ENCODE measurements around the gene SECISBP2. TPM values are rescaled to one million over a fixed set of nuclear protein-coding genes. Genes with fewer than 3 reads are reported as not detected.

Gene SECISBP2
- polyA plus RNA-seq, 1 donor (not counting 4 experiments of a cell fraction or from before 2014, with no cell fraction given) = 24.3 TPM

DNA sequence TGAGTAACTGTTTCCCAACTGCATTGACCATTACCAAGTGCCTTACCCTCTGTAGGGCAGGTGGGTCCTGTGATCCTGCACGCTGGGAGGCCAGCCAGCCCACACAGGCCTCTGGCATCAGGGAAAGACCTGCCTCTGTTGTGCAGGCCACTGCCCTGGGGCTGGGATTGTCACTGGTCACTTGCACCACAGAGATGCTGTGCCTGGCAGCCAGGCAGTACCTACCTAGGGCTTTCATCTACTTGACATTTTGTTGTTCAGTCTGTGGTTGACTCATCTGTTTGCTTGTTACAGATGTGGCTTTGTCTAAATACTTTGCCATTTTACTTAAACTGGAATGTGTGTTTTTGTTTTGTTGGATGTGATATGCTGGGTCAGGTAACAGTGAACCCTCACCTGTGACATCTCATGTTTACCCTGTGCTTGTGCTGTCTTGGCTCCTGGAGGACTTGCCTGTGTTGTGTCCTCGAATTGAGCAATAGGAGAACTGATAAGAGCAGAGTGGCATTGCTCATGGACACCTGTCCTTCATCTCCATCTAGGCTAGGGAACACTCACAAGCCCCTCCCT, 32.8 kb downstream of the SECISBP2 start:
- Histone ChIP-seq H3K27ac (ENCODE audit: control insufficient read depth, insufficient read depth, low read length) (no peak overlapping the region), H4K20me1 (ENCODE audit: control insufficient read depth, extremely low read depth, insufficient read depth, low read length) (no peaks in the 10 kb centered on the region), H3K79me2 (ENCODE audit: control insufficient read depth, insufficient read depth, low read length) (no peaks in the 10 kb centered on the region), H3K4me2 (ENCODE audit: control insufficient read depth, extremely low read depth, insufficient read depth, low read depth, low read length) (no peak overlapping the region), H3K27me3 (ENCODE audit: control insufficient read depth, extremely low read depth, insufficient read depth, low read length) (no peaks in the 10 kb centered on the region), H3K4me3 (ENCODE audit: control insufficient read depth in 2 of 3, extremely low read depth in 1 of 3, insufficient read depth in 2 of 3, low read depth in 1 of 3, low read length in 3 of 3) (no peak overlapping the region), H2AFZ (ENCODE audit: control insufficient read depth, low read length) (no peak overlapping the region), H3K9me1 (ENCODE audit: control insufficient read depth, extremely low read depth, insufficient read depth, low read length) (no peaks in the 10 kb centered on the region), H3K36me3 (ENCODE audit: control insufficient read depth in 2 of 2, extremely low read depth in 1 of 2, insufficient read depth in 2 of 2, low read length in 2 of 2) (peaks cover 28 to 40% of the 10 kb centered on the region in 2 experiments), H3K9me3 (ENCODE audit: control insufficient read depth, low read depth, low read length) (no peaks in the 10 kb centered on the region), H3K9ac (ENCODE audit: control insufficient read depth, extremely low read depth, insufficient read depth, low read length) (no peak overlapping the region), H3K4me1 (ENCODE audit: control insufficient read depth, extremely low read depth, insufficient read depth, low read length) (no peaks in the 10 kb centered on the region)
- no peak for FAIRE-seq
- DNase-seq (ENCODE audit: low read depth, low spot score) = no peak
- TF ChIP-seq EZH2 (IDR thresholded peaks at IDR 0.05; ENCODE audit: low read length) = no peak
- TF ChIP-seq, protein P1, sequence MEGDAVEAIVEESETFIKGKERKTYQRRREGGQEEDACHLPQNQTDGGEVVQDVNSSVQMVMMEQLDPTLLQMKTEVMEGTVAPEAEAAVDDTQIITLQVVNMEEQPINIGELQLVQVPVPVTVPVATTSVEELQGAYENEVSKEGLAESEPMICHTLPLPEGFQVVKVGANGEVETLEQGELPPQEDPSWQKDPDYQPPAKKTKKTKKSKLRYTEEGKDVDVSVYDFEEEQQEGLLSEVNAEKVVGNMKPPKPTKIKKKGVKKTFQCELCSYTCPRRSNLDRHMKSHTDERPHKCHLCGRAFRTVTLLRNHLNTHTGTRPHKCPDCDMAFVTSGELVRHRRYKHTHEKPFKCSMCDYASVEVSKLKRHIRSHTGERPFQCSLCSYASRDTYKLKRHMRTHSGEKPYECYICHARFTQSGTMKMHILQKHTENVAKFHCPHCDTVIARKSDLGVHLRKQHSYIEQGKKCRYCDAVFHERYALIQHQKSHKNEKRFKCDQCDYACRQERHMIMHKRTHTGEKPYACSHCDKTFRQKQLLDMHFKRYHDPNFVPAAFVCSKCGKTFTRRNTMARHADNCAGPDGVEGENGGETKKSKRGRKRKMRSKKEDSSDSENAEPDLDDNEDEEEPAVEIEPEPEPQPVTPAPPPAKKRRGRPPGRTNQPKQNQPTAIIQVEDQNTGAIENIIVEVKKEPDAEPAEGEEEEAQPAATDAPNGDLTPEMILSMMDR (optimal IDR thresholded peaks at IDR 0.05 in 1 of 3, IDR thresholded peaks at IDR 0.05 in 1 of 3, conservative IDR thresholded peaks at IDR 0.05 in 1 of 3; ENCODE audit: extremely low read depth in 1 of 3, insufficient read depth in 2 of 3, low read length in 3 of 3) = no peak
- dilution Hi-C loops (cut with MboI; ENCODE audit: extremely low pct_ligation_motif_present, low sequenced_read_pairs) = no loop called here

DNA sequence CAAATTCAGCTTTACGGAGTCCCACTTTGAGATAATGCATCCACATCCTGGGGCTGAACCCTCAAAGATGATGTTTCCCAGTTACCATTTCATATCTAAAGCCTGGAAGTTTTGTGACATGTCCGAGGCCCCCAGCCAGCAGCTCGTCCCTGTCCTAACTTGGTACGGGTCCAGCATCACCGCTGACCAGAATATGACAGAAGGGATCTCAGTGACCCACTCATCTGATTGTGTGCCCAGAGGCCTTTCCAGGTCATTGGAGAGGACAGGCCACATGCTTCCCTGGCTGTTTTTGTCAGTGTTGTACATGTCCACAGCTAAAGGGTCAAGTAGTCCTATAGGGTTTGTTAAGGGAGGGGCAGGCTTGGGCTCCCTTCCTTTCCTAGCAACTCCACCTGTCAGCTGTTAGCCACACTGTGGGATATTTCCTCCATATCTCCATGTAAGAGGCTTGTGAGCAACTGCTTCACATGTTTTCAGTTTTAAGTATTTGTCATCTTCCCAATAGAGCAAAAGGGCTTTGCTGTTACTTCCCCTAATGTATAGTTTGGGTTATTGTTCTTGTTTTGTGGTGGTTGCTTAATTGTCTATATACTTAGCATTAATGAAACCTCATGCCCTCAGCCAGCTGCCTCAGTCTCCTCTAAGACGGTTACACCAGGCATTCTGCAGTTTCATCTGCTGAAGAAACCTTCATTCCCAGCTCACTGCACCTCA, 33.4 kb downstream of the SECISBP2 start:
- Histone ChIP-seq H3K27ac (ENCODE audit: control insufficient read depth, insufficient read depth, low read length) (no peak overlapping the region), H3K9ac (ENCODE audit: control insufficient read depth, extremely low read depth, insufficient read depth, low read length) (no peak overlapping the region), H4K20me1 (ENCODE audit: control insufficient read depth, extremely low read depth, insufficient read depth, low read length) (no peaks in the 10 kb centered on the region), H2AFZ (ENCODE audit: control insufficient read depth, low read length) (no peak overlapping the region), H3K9me1 (ENCODE audit: control insufficient read depth, extremely low read depth, insufficient read depth, low read length) (no peaks in the 10 kb centered on the region), H3K4me2 (ENCODE audit: control insufficient read depth, extremely low read depth, insufficient read depth, low read depth, low read length) (no peak overlapping the region), H3K4me1 (ENCODE audit: control insufficient read depth, extremely low read depth, insufficient read depth, low read length) (no peaks in the 10 kb centered on the region), H3K4me3 (ENCODE audit: control insufficient read depth in 2 of 3, extremely low read depth in 1 of 3, insufficient read depth in 2 of 3, low read depth in 1 of 3, low read length in 3 of 3) (no peak overlapping the region), H3K36me3 (ENCODE audit: control insufficient read depth in 2 of 2, extremely low read depth in 1 of 2, insufficient read depth in 2 of 2, low read length in 2 of 2) (peaks cover 26 to 43% of the 10 kb centered on the region in 2 experiments), H3K79me2 (ENCODE audit: control insufficient read depth, insufficient read depth, low read length) (no peaks in the 10 kb centered on the region), H3K27me3 (ENCODE audit: control insufficient read depth, extremely low read depth, insufficient read depth, low read length) (no peaks in the 10 kb centered on the region), H3K9me3 (ENCODE audit: control insufficient read depth, low read depth, low read length) (no peaks in the 10 kb centered on the region)
- dilution Hi-C loops (cut with MboI; ENCODE audit: extremely low pct_ligation_motif_present, low sequenced_read_pairs) = no loop called here
- no peak for TF ChIP-seq EZH2 (IDR thresholded peaks at IDR 0.05; ENCODE audit: low read length)
- FAIRE-seq (no peak), DNase-seq (ENCODE audit: low read depth, low spot score) (no peak)
